ENCODE results near the gene SRGAP1. TPM values are rescaled to one million over a fixed set of nuclear protein-coding genes. Genes with fewer than 3 reads are reported as not detected.
"Not testable (repeated sequence)": the region's sequence is repeated elsewhere in the genome, so short reads cannot be mapped to it uniquely, and the experiment has no call there.

Gene SRGAP1
- total and polyA plus RNA-seq, 7 donors = 0.23 to 5.1 (median 1.5) TPM

DNA sequence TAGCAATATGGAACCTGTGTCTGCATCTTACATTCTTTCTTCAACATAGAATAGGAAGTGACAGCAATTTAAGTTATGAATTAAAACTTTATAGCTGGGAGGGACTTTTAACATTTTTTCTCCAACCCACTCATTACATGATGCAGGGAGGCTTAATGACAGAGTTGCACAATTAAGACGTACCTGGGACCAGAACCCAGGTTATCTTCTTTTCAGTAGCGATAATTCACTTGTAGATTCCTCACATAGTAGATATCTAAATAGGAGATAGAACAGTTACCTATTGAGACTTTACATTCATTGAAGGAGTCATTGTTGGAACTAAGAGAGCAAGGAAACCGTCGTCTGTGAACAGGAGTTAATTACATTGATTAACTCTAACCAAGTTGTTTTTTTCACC is 5.1 kb downstream of the SRGAP1 start:
- H3K27ac ChIP-seq = no peak overlapping the region
- WGBS, 3 donors = 86 to 90% (median 89%) methylated on average over 4 of the region's 4 CpGs

GRCh38 chr12:63853978-63854377 is 9.5 kb downstream of the SRGAP1 start:
- H3K27me3 ChIP-seq (ENCODE audit: insufficient read depth in 3 of 3, low read length in 2 of 3) = no peaks in the 10 kb centered on the region
- ATAC-seq = no peak
- TF ChIP-seq, protein P1, sequence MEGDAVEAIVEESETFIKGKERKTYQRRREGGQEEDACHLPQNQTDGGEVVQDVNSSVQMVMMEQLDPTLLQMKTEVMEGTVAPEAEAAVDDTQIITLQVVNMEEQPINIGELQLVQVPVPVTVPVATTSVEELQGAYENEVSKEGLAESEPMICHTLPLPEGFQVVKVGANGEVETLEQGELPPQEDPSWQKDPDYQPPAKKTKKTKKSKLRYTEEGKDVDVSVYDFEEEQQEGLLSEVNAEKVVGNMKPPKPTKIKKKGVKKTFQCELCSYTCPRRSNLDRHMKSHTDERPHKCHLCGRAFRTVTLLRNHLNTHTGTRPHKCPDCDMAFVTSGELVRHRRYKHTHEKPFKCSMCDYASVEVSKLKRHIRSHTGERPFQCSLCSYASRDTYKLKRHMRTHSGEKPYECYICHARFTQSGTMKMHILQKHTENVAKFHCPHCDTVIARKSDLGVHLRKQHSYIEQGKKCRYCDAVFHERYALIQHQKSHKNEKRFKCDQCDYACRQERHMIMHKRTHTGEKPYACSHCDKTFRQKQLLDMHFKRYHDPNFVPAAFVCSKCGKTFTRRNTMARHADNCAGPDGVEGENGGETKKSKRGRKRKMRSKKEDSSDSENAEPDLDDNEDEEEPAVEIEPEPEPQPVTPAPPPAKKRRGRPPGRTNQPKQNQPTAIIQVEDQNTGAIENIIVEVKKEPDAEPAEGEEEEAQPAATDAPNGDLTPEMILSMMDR (IDR thresholded peaks at IDR 0.05) = no peak
- H3K9me3 ChIP-seq = no peaks in the 10 kb centered on the region
- no peaks in the 10 kb centered on the region for H3K36me3 ChIP-seq (ENCODE audit: insufficient read depth in 1 of 2, low read depth in 1 of 2)
- no peak overlapping the region for H3K27ac ChIP-seq
- H3K4me1 ChIP-seq = no peaks in the 10 kb centered on the region
- no peak overlapping the region for H3K4me3 ChIP-seq
- intact Hi-C loops (cut with DNase I) = no loop called here
- no peak for DNase-seq

More for the DNA sequence above, 5.1 kb downstream of the SRGAP1 start:
- TF ChIP-seq, protein P1 (IDR thresholded peaks at IDR 0.05) = no peak
- Histone ChIP-seq H3K27me3 (ENCODE audit: insufficient read depth in 3 of 3, low read length in 2 of 3) (no peaks in the 10 kb centered on the region), H3K9me3 (no peaks in the 10 kb centered on the region), H3K36me3 (ENCODE audit: insufficient read depth in 1 of 2, low read depth in 1 of 2) (no peaks in the 10 kb centered on the region), H3K4me3 (no peak overlapping the region), H3K4me1 (no peaks in the 10 kb centered on the region)
- DNase-seq = no peak
- no peak for ATAC-seq
- intact Hi-C loops (cut with DNase I) = no loop called here

DNA sequence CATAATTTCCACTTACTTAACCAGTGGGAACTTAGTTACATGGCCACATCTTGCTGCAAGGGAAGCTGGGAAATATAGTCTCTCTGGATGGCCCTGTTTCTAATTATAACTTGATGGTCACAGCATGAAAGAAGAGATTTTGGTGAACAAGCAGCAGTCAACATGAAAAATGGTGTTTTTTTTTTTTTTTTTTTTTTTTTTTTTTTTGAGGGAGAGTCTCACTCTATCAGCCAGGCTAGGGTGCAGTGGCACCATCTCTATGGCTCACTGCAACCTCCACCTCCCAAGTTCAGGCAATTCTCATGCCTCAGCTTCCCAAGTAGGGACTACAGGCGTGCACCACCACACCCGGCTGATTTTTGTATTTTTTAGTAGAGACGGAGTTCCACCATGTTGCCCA is 10.8 kb downstream of the SRGAP1 start:
- ATAC-seq (no peak), DNase-seq (no peak)
- 97 to 98% (median 98%) methylated on average over 3 of the region's 3 CpGs for WGBS, 3 donors
- intact Hi-C loops (cut with DNase I) = no loop called here
- Histone ChIP-seq H3K27ac (no peak overlapping the region), H3K36me3 (ENCODE audit: insufficient read depth in 1 of 2, low read depth in 1 of 2) (no peaks in the 10 kb centered on the region), H3K9me3 (no peaks in the 10 kb centered on the region), H3K4me1 (no peaks in the 10 kb centered on the region), H3K27me3 (ENCODE audit: insufficient read depth in 3 of 3, low read length in 2 of 3) (no peaks in the 10 kb centered on the region), H3K4me3 (no peak overlapping the region)
- TF ChIP-seq, protein P1 (IDR thresholded peaks at IDR 0.05) = no peak

GRCh38 chr12:63857771-63858670 is 13.5 kb downstream of the SRGAP1 start:
- Histone ChIP-seq H3K4me3 (no peak overlapping the region), H3K36me3 (ENCODE audit: insufficient read depth in 1 of 2, low read depth in 1 of 2) (no peaks in the 10 kb centered on the region), H3K27ac (no peak overlapping the region), H3K27me3 (ENCODE audit: insufficient read depth in 3 of 3, low read length in 2 of 3) (no peaks in the 10 kb centered on the region), H3K4me1 (peaks cover 8% of the 10 kb centered on the region), H3K9me3 (no peaks in the 10 kb centered on the region)
- intact Hi-C loops (cut with DNase I) = no loop called here
- DNase-seq (no peak), ATAC-seq (no peak)
- TF ChIP-seq, protein P1 (IDR thresholded peaks at IDR 0.05) = no peak
- WGBS, 3 donors = 64 to 81% (median 74%) methylated on average over 6 of the region's 6 CpGs

DNA sequence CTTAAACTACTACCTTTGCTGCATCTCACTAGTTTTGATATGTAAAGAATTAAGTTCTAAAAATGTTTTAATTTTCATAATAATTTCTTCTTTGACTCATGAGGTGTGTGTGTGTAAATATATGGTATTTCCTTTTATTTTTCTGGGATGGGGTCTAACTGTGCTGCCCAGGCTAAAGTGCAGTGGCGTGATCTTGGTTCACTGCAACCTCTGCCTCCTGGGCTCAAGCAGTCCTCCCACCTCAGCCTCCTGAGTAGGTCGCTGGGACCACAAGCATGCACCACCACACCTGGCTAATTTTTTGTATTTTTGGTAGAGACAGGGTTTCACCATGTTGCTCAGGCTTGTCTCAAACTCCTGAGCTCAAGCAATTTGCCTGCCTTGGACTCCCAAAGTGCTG is 15.4 kb downstream of the SRGAP1 start:
- H3K27ac ChIP-seq; H3K36me3 ChIP-seq (ENCODE audit: insufficient read depth in 1 of 2, low read depth in 1 of 2); intact Hi-C loops (cut with DNase I); H3K9me3 ChIP-seq; H3K4me3 ChIP-seq; ATAC-seq; DNase-seq; H3K27me3 ChIP-seq (ENCODE audit: insufficient read depth in 3 of 3, low read length in 2 of 3): not testable (repeated sequence)
- 94 to 97% (median 96%) methylated on average over 2 of the region's 2 CpGs for WGBS, 3 donors
- H3K4me1 ChIP-seq = peaks cover 11% of the 10 kb centered on the region
